H9 (cell line): ENCODE data around the gene NHS. TPM values are rescaled to one million over a fixed set of nuclear protein-coding genes. Genes with fewer than 3 reads are reported as not detected.

Experiments
- DNase-seq: peaks from one replicate; pipeline ENCODE4 v3.0.0-alpha.2; 2017
- H2AFZ ChIP-seq: one replicate; pipeline ENCODE4 v1.6.1; 2013; ENCODE audit warnings: mild to moderate bottlenecking, low read length, control low read depth, moderate library complexity
- H2AK5ac ChIP-seq: 2 replicates; pipeline ENCODE4 v1.6.1; 2013; ENCODE audit warnings: low read length, control low read depth, mixed read lengths; ENCODE audit not compliant: insufficient read length
- H2BK120ac ChIP-seq: one replicate; pipeline ENCODE4 v1.6.1; 2013; ENCODE audit warnings: low read depth, mild to moderate bottlenecking, low read length, control low read depth, inconsistent platforms; ENCODE audit not compliant: poor library complexity, severe bottlenecking
- H2BK12ac ChIP-seq: 2 replicates; pipeline ENCODE4 v1.6.1; 2013; ENCODE audit warnings: low read length, control low read depth, mixed read lengths, low read depth; ENCODE audit not compliant: insufficient read length
- H2BK15ac ChIP-seq: 2 replicates; pipeline ENCODE4 v1.6.1; 2013; ENCODE audit warnings: low read depth, low read length, control low read depth
- H2BK20ac ChIP-seq: one replicate; pipeline ENCODE4 v1.6.1; 2013; ENCODE audit warnings: low read depth, mild to moderate bottlenecking, low read length, control low read depth, inconsistent platforms; ENCODE audit not compliant: poor library complexity, severe bottlenecking
- H2BK5ac ChIP-seq: 2 replicates; pipeline ENCODE4 v1.6.1; 2013; ENCODE audit warnings: low read length, control low read depth, mixed read lengths; ENCODE audit not compliant: insufficient read length
- H3K14ac ChIP-seq: 2 replicates; pipeline ENCODE4 v1.6.1; 2013; ENCODE audit warnings: low read length, control low read depth; ENCODE audit not compliant: insufficient read depth
- H3K18ac ChIP-seq: 2 replicates; pipeline ENCODE4 v1.6.1; 2013; ENCODE audit warnings: low read depth, mild to moderate bottlenecking, mixed read lengths, low read length, control low read depth; ENCODE audit not compliant: insufficient read length
- H3K23ac ChIP-seq: 2 replicates; pipeline ENCODE4 v1.6.1; 2013; ENCODE audit warnings: low read length, control low read depth, mixed read lengths, low read depth; ENCODE audit not compliant: insufficient read length
- H3K23me2 ChIP-seq: 2 replicates; pipeline ENCODE4 v1.6.1; 2013; ENCODE audit warnings: low read depth, mild to moderate bottlenecking, mixed read lengths, low read length, control low read depth; ENCODE audit not compliant: insufficient read length, poor library complexity, severe bottlenecking
- H3K27ac ChIP-seq: 2 replicates; pipeline ENCODE4 v1.5.1; 2013; ENCODE audit warnings: low read length, control low read depth, mixed read lengths, low read depth; ENCODE audit not compliant: insufficient read length
- H3K27me3 ChIP-seq: 2 replicates; pipeline ENCODE4 v1.6.1; 2013; ENCODE audit warnings: low read length, control low read depth, inconsistent platforms; ENCODE audit not compliant: insufficient read depth
- H3K4ac ChIP-seq: 2 replicates; pipeline ENCODE4 v1.6.1; 2013; ENCODE audit warnings: low read depth, mild to moderate bottlenecking, control low read depth, inconsistent platforms, low read length, moderate library complexity
- H3K4me1 ChIP-seq: 2 replicates; pipeline ENCODE4 v1.6.1; 2013; ENCODE audit warnings: low read length, control low read depth, inconsistent platforms; ENCODE audit not compliant: insufficient read depth
- H3K4me2 ChIP-seq: 2 replicates; pipeline ENCODE4 v1.6.1; 2013; ENCODE audit warnings: low read length, control low read depth, mixed read lengths; ENCODE audit not compliant: insufficient read length, insufficient read depth
- H3K56ac ChIP-seq: 2 replicates; pipeline ENCODE4 v1.6.1; 2013; ENCODE audit warnings: low read depth, mild to moderate bottlenecking, mixed read lengths, low read length, control low read depth; ENCODE audit not compliant: insufficient read length
- H3K79me1 ChIP-seq: 2 replicates; pipeline ENCODE4 v1.6.1; 2013; ENCODE audit warnings: low read depth, mild to moderate bottlenecking, moderate library complexity, low read length, control low read depth, inconsistent platforms; ENCODE audit not compliant: insufficient read depth, poor library complexity, severe bottlenecking
- H3K79me2 ChIP-seq: 2 replicates; pipeline ENCODE4 v1.6.1; 2013; ENCODE audit warnings: low read length, control low read depth, inconsistent platforms; ENCODE audit not compliant: insufficient read depth
- H3K9ac ChIP-seq: 2 replicates; pipeline ENCODE4 v1.6.1; 2013; ENCODE audit warnings: low read length, control low read depth, mixed read lengths; ENCODE audit not compliant: insufficient read length; ENCODE audit errors: extremely low read depth
- H3K9me3 ChIP-seq: one replicate; pipeline ENCODE4 v1.6.1; 2013; ENCODE audit warnings: low read depth, low read length, inconsistent platforms; ENCODE audit not compliant: control insufficient read depth
- H3T11ph ChIP-seq: one replicate; pipeline ENCODE4 v1.6.1; 2013; ENCODE audit warnings: mild to moderate bottlenecking, low read length, control low read depth, inconsistent platforms
- H4K20me1 ChIP-seq: one replicate; pipeline ENCODE4 v1.6.1; 2013; ENCODE audit not compliant: control insufficient read depth, insufficient read length, insufficient read depth
- H4K5ac ChIP-seq: 2 replicates; pipeline ENCODE4 v1.6.1; 2013; ENCODE audit warnings: low read depth, mild to moderate bottlenecking, mixed read lengths, low read length, control low read depth; ENCODE audit not compliant: insufficient read length
- H4K8ac ChIP-seq: replicated peaks from 2 replicates; pipeline ENCODE4 v1.6.1; 2013; ENCODE audit warnings: low read length, control low read depth, mixed read lengths, low read depth; ENCODE audit not compliant: insufficient read length
- H4K91ac ChIP-seq: 2 replicates; pipeline ENCODE4 v1.6.1; 2013; ENCODE audit warnings: low read depth, mild to moderate bottlenecking, moderate library complexity, mixed read lengths, low read length, control low read depth; ENCODE audit not compliant: insufficient read length
- H3K27ac Mint-ChIP-seq, 3 experiments: 2 replicates in 2 of 3; 3 replicates in 1 of 3; pipeline ENCODE4 v1.8.0; 2020 to 2021; ENCODE audit warnings: mixed read lengths in 3 of 3, mild to moderate bottlenecking in 1 of 3, moderate library complexity in 1 of 3
- H3K27me3 Mint-ChIP-seq: 2 replicates; pipeline ENCODE4 v1.8.0; 2021; ENCODE audit warnings: low read depth, mild to moderate bottlenecking, moderate library complexity, mixed read lengths
- H3K36me3 Mint-ChIP-seq, 3 experiments: 2 replicates in 2 of 3; 3 replicates in 1 of 3; pipeline ENCODE4 v1.8.0; 2020 to 2021; ENCODE audit warnings: low read depth in 3 of 3, mixed read lengths in 3 of 3; ENCODE audit not compliant: insufficient read depth in 1 of 3
- H3K4me1 Mint-ChIP-seq, 2 experiments: 2 replicates each; pipeline ENCODE4 v1.8.0; 2020; ENCODE audit warnings: mixed read lengths in 2 of 2
- H3K4me3 Mint-ChIP-seq, 2 experiments: 2 replicates in 1 of 2; 3 replicates in 1 of 2; pipeline ENCODE4 v1.8.0; 2020 to 2021; ENCODE audit warnings: mild to moderate bottlenecking in 2 of 2, mixed read lengths in 2 of 2, moderate library complexity in 1 of 2
- H3K9me3 Mint-ChIP-seq, 2 experiments: 2 replicates in 1 of 2; 3 replicates in 1 of 2; pipeline ENCODE4 v1.8.0; 2020; ENCODE audit warnings: mild to moderate bottlenecking in 2 of 2, mixed read lengths in 2 of 2, moderate library complexity in 1 of 2
- CTCF ChIP-seq: fragments of 200-600 bp; sonication (generic); conservative IDR thresholded peaks from 3 replicates; pipeline ENCODE4 v1.8.0; 2021; ENCODE audit warnings: antibody characterized with exemption, mild to moderate bottlenecking
- total RNA-seq: library from RNA; stranded (reverse); gene quantifications from 2 replicates; pipeline ENCODE4 v1.2.1, GENCODE V29; 2021

Gene NHS
- total RNA-seq, 1 experiment from 2014 or later = 8.7 TPM

GRCh38 chrX:17336377-17336776 lies 38.6 kb upstream of the NHS start:
- Histone ChIP-seq H2BK12ac (no peak overlapping the region), H2AFZ (no peak overlapping the region), H4K20me1 (no peaks in the 10 kb centered on the region), H3K18ac (no peak overlapping the region), H3K27me3 (no peaks in the 10 kb centered on the region), H3K14ac (no peak overlapping the region), H3K23me2 (no peaks in the 10 kb centered on the region), H3K27ac (no peak overlapping the region), H3K9ac (no peak overlapping the region), H2AK5ac (no peak overlapping the region), H3K4me2 (no peak overlapping the region), H2BK20ac (no peak overlapping the region), H2BK120ac (no peak overlapping the region), H2BK5ac (no peak overlapping the region), H3K79me1 (no peaks in the 10 kb centered on the region), H3K56ac (no peak overlapping the region), H3K79me2 (0 out of 2 replicates have a peak, but pooled peaks cover 1% of the 10 kb centered on the region), H3K4me1 (no peaks in the 10 kb centered on the region), H3K23ac (no peak overlapping the region), H4K8ac (no peak overlapping the region), H3T11ph (no peak overlapping the region), H4K5ac (no peak overlapping the region), H3K9me3 (peaks cover 16% of the 10 kb centered on the region), H3K4ac (no peak overlapping the region), H2BK15ac (no peak overlapping the region), H4K91ac (no peak overlapping the region)
- peaks cover 30 to 31% of the 10 kb centered on the region in 2 experiments for H3K9me3 Mint-ChIP-seq
- no peaks in the 10 kb centered on the region for H3K4me1 Mint-ChIP-seq
- TF ChIP-seq CTCF = no peak
- H3K27me3 Mint-ChIP-seq = no peaks in the 10 kb centered on the region; the same call in 1 of the 2 replicates
- no peak overlapping the region for H3K27ac Mint-ChIP-seq
- DNase-seq = no peak
- peaks cover 10 to 21% (median 13%) of the 10 kb centered on the region in 3 experiments for H3K36me3 Mint-ChIP-seq
- no peak overlapping the region for H3K4me3 Mint-ChIP-seq
